Hindlimb muscle (tissue), 1 donor: ENCODE data around the gene NEURL1. TPM values are rescaled to one million over a fixed set of nuclear protein-coding genes. Genes with fewer than 3 reads are reported as not detected.

Experiments
- DNase-seq: peaks from one replicate; pipeline ENCODE4 v3.0.0-alpha.2; 2013
- polyA plus RNA-seq: library from polyadenylated mRNA; unstranded; fragments of 120-200 nt; gene quantifications from one replicate; pipeline ENCODE4 v1.2.1, GENCODE V29; 2013; ENCODE audit not compliant: insufficient read length

The NEURL1 gene
- polyA plus RNA-seq, 1 donor = 40.7 TPM

DNA sequence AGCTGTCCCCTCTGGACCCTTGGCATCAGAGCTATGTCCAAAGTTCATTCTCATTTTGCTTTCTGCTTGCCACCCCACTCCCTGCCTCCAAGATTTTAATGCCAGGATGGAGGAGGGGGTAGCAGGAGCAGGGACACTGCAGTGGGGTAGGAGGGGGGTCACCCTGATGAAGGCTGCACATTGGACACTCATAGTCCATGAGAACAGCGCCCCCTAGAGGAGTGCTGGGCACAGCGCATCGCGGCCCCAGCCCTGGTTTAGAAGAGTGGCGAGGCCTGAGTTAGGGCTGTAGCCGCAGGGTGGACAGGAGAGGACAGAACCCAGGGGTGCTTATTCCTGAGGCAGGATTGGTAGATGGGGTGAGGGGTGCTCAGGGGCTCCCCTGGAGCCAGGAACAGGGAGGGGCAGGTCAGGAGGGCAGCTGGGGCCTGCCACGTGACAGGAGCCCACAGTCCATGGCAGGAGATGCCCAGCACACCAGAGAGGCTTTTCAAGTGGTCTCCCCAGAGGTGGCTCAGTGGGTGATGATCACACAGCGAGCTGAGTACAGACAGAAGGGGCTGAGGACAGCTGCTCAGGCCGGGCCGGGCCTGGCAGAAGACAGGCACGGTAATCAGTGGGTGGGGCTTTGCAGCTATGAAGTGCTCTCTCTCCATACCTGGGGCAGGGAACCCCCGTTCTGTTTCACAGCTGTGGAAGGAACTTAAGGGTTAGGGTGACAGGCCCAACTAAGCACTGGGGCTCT, 71.4 kb downstream of the NEURL1 start:
- DNase-seq = no peak

DNA sequence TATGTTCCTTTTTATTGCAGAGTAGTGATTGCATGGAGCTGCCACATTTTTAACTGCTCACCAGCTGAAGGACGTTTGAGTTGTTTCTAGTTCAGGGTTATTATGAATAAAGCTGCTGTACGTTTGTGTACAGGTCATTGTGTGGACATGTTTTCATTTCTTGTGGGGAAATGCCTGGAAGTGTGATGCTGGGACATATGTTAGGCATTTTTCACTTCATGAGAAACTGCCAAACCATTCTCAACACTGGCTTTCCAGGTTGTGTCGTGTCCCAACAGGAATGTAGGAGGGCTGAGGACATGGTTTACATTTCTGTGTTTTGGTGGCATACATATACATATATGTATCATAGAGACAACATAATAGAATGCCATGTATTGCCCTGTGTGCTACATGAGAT, 73.0 kb downstream of the NEURL1 start:
- DNase-seq = no peak

DNA sequence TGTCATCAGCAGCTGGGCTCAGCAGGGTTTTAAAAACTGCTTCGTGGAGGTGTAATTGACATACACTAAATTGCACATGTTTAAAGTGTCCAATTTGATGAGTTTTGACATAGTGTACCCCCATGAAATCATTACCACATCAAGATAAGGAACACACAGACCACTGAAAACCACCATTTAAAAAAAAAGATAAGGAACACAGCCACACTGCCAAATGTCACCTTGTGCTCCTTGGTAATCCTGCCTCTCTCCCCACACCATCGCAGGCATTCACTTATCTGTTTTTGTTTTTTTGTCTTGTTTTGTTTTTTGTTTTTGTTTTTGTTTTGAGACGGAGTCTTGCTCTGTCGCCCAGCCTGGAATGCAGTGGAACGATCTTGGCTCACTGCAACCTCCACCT, 75.0 kb downstream of the NEURL1 start:
- DNase-seq = no peak

DNA sequence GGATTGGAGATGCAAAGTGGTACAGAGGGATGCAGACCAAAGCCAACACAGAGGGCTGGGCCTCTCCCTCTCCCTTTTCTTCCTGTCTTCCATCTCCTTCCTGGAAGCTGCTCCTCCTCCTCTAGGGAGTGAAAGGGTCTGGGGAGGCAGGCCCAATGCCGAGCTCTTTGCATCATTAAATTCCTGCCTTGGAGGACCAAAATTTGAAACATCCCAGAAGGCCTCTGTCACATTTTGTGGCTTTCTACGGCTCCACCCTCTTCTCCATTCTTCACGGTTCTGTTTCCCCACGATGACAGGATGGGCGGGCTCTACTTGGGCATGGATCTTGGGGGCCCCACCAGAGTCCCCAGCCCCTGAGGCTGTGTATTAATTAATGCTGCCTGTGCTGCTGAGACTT, 76.4 kb downstream of the NEURL1 start:
- no peak for DNase-seq

DNA sequence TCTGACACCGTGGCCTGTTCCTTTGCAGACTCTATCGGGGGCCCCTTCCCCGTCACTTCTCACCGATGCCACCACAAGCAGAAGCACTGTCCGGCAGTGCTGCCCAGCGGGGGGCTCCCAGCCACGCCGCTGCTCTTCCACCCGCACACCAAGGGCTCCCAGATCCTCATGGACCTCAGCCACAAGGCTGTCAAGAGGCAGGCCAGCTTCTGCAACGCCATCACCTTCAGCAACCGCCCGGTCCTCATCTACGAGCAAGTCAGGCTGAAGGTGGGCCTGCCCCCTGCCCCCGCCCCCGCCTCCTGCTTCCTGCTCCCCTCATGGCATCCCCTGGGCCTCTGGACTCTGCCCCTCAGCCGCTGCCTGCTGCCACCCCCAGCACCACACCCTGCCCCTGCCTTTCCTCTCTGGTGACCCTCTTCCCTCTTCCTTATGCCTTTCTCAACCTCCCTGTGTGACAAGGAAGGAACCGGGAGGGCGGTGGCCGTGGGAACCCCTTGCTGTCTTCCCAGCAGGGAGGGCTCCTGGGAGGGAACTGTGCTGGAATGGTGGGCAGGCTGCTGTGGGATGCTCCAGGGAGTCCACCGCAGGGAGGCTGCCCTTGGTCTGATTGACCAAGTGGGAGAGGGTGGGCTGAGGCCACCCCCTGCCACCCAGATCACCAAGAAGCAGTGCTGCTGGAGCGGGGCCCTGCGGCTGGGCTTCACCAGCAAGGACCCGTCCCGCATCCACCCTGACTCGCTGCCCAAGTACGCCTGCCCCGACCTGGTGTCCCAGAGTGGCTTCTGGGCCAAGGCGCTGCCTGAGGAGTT, 77.5 kb downstream of the NEURL1 start:
- DNase-seq = no peak

DNA sequence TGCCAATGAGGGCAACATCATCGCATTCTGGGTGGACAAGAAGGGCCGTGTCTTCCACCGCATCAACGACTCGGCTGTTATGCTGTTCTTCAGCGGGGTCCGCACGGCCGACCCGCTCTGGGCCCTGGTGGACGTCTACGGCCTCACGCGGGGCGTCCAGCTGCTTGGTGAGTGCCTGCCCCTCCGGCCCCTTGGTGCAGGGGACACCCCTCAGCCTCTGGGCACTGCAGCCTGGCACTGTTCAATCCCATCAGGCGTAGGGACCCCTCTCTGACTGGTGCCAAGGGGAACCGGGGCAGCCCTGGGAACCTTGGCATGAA, 78.1 kb downstream of the NEURL1 start:
- DNase-seq = no peak

DNA sequence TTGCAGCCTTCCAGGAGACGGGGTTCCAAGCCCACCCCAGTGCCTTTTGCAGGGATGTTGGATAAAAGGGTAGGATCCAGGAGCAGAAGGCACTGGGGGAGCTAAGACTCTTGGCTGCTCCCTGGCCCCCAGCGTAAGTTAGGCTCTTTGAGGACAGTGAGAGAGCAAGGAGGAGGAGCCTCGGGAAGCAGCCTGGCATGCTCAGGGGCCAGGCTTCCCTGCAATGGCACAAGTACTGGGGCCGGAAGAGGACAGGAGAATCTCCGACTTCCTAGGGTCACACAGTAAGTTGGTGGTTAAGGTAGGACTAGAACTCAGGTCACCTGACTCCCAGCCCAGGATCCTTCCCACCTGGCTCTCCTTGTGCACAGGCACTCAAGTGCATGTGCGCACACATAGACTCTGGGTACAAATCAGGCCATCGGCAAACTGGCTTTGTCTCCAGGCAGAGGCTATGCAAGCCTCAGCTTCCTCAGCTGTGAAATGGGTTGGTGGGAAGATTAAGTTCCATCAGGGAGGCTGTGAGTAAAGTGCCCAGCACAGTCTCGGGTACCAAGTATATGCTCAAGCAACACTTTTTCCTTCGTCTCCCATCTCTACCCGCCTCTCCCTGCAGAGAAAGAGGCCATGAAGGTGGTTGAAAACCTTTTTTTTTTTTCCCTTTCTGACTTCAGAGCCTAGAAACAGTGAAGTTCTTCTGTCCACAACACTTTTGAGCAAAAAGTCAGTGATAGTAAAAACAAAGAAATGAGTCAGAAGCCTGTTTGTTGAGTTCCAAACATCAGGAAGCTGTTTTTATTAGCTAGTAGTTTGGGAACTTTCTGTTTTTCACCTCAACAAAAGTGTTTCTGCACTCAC, 79.1 kb downstream of the NEURL1 start:
- no peak for DNase-seq

DNA sequence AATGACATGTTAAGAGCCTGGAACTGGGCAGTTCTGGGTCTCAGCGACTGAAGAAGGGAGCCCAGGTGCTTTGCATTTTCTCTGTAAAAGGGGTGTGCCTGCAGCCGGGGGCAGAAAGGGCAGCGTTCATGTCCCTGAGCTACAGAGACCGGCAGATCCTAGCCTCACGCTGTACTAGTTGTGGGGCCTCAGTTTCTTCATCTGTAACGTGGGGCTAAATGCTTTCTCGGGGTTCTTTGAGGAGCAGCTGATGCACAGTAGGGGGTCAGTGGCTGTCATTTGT, 79.6 kb downstream of the NEURL1 start:
- DNase-seq = no peak

DNA sequence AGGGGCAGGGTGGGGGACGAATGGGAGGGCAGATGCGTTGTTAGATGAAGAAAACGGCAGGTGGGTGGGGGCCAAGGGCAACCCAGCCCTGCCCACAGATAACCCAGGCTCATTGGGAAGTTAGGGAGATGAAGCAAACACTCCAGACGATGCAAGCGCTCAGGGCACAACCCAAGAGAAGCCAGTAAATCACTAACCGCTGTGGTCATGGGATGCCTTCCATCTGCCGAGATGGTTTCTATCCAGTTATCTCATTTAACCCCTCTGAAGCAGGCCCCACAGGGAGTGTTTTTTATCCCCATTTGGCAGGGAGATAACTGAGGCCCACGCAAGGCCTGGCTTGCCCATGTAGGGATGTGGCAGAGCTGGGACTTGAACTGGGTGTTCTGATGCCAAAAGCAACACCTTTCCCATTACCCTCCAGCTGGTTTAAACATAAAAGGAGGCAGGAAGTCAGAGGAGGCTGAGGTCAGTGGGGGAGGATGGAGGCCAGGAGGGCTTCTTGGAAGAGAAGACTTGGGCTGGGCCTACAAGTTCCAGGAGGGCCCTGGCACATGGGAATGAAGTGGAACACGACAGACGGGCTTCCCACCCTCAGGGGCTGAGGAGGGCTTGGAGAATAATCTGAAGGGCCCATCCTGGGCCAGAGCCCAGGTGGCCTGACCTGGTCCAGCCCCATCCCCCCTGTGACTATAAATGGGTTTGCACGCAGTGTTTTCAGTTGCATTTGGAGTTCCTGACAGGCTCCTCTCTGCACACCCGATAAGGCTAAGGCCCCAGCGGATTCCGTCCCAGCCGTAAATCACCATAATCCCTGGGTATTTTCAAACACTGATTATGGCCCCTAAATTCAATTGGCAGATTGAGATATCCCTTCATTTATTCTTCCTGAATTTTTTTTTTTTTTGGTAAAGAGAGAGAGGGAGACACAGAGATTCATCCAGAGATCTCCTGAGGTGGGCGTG, 80.9 kb downstream of the NEURL1 start:
- no peak for DNase-seq

DNA sequence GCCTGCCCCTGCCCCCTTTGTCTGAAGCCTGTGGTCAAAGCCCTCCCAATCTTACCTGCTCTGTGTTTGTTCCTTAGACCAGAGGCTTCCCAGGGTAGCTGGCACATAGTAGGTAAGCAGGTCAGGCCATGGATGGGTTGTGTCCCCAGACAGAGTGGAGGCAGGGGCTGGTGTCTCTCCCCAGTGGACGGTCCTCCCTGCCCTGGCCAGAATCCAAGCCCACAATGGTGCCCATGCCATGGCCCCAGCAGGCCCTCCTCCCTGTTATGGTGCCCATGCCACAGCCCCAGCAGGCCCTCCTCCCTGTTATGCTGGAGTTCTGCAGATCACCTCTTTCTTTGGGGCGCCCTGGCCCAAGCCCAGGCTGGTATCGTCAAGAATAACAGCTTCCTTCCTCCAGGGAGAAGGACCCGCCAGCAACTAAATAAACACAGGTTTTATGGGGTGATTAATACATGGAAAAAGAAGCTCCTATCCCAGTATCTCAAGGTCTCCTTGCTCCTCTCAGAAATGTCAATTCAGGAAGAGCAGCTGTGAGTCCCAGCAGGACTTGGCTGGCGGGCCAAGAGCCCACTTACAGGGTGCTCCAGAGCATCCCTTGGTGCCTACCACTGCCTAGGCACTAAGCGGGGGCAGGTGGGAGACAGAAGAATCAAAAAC, 82.0 kb downstream of the NEURL1 start:
- no peak for DNase-seq

DNA sequence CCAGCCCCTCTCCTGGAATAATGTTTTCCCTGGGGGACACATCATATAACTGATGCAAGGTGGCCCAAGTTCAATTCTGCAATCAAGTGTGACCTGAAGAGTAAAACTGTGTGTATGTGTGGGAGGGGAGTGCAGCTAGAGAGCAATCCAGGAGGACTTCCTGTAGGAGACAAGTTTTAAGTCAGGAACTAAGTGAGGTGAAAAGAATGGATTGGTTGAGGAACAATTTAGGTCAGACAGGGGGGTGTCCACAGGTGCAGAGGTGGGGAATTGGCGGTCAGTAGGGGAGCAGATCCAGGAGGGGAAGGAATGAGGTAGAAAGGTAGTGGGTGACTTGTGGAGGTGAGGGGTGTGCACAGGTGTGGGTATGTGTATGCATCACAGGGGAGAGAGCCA, 82.6 kb downstream of the NEURL1 start:
- DNase-seq = no peak

DNA sequence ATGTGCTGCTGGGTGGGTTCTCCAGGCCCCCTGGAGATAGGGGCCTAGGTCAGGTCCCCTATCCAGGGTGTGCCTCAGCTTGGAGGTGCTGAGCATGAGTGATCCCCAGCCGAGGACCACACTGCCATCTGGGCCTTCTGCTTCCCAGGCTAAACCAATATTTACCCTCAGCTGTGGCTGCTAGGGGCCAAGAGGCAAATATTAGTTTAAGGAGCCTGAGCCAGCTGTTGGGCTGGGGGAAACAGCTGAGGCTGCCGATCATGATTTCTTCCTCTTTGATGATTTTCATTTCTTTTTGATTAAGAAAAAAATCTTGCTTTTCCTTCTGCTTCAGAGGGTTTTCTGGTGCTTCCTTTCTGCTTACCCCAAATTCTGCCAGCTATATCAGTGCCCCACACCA, 83.4 kb downstream of the NEURL1 start:
- DNase-seq = no peak

DNA sequence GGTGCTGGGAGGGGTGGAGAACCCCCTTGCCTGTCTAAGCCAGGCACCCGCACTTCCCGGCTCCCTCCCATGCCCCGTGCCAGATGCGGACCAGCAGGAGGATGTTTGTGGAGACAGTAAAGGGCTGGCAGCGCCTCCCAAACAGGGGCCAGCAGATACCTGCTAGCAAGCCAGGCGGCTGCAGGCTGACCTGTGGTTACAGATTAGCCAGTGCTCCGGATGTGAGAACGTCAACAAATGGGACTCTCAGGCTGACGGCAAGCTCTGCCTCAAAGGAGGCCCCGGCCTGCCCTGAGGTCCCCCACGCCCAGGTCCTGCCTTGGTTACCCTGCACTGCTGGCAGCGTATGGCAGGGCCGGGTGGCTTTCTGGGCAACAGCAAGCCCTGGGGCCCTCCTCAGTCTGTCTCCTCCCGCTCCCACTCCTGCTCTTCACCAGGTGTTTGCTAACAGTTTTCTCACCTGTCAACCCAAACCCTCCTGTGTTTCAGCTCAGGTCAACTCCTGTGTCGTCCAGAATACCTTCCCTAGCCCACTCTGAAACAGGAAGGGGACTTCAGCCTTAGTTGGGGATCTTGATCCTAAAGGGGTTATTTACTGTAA, 85.4 kb downstream of the NEURL1 start:
- no peak for DNase-seq

DNA sequence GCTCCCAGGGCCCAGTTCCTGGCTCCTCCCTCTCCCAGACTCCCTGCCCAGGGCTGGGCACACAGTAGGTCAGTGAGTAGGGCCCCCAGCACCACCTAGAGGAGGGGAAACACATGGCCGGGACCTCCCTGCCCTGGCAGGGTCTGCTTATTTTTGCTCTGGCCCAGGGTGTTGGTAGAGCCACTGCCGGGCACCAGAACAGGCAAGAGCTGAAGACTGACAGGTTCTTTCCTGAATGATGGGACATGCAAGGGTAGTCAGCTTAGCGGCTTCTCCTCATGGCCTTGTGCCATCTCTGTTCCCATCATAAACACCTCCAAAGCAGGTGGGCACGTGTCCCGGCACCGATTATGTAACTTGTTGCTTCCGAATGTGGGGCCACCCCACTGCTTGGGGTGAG, 86.5 kb downstream of the NEURL1 start:
- no peak for DNase-seq

DNA sequence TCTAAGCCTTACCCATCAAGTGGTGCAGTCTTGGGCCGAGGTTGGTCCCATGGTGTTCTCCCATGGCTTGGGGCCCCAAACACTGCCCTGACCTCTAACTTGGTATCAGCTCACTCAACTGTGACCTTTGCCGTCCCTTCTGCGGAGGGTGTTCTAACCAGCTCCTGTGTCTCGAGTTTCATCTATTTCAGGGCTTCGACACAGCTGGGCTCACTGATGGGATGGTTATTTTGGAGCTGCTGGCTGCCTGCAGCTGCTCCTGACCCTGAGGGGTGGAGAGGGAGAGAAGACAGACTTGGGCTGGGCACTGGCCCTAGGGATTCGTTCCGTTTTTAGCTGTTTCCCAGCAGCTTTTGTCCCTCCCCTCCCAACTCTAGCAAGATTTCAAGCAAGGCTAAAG, 86.9 kb downstream of the NEURL1 start:
- DNase-seq = no peak

DNA sequence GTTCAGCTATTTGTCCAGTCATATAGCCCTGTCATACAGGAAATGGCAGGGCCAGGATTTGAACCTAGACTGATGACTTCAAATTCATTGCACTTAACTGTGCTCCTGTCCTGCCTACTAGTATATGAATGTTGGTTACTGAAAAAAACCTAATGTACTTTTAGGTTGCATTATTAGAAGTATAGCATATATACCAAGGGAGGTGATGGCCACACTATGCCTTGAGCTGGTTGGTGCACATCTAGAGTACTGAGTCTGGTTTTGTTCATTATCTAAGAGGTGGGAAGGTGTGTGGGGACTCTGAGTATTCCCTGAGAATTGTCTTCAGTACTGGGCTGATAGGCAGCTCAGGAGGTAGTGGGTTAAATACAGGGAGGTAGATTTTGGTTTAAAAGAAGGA, 88.0 kb downstream of the NEURL1 start:
- DNase-seq = no peak

DNA sequence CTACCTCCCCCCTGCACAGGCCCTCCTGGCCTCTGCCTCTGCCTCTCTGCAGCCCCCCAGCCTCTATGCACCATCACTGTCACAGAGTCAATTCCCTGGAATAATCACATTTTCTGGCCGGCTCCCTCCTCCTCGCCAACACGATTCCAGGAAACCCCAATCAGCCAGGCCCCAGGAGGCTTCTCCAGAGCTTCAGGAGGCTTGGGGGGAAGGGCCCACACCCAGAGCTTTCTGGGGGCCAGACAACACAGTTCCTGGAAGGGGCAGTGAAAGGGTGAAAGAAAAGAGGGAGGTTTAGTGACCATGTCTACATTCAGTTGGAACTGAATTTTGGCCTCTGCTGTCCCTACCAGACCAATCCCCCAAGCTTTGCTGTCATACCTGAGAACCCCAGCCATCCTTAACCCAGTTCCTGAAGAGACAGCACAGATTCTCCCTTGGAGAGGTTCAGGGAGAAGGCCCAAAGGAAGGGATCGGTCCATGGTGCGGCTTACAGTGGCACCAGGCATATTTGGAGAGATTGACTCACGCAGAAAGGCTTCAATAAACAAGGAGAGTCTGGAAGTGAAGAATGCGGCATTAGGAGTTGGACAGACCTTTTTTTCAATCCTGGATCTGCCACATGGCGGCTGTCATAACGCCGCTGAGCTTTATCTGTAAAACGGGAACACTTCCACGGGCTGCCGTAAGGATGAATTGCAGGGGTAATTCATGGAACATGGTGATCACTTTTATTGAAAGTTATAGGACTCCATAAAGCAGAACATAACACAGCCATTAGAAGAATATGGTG, 89.0 kb downstream of the NEURL1 start:
- DNase-seq = no peak

DNA sequence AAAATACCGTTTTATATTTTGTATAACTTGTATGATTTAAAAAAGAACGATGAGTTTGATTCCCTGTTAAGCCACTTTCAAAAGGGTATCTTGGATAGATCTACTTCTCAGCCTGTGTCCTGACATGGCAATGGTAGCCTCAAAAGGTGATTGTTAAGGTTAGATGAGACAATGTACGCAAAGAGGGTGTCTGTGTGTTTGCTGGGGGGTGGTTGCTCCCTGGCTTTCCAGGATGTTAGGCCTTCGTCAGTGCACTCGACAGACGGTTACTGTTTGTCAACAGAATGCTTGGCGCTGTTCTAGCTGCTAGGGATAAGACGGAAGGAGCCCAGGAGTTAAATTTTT, 90.3 kb downstream of the NEURL1 start:
- DNase-seq = no peak

DNA sequence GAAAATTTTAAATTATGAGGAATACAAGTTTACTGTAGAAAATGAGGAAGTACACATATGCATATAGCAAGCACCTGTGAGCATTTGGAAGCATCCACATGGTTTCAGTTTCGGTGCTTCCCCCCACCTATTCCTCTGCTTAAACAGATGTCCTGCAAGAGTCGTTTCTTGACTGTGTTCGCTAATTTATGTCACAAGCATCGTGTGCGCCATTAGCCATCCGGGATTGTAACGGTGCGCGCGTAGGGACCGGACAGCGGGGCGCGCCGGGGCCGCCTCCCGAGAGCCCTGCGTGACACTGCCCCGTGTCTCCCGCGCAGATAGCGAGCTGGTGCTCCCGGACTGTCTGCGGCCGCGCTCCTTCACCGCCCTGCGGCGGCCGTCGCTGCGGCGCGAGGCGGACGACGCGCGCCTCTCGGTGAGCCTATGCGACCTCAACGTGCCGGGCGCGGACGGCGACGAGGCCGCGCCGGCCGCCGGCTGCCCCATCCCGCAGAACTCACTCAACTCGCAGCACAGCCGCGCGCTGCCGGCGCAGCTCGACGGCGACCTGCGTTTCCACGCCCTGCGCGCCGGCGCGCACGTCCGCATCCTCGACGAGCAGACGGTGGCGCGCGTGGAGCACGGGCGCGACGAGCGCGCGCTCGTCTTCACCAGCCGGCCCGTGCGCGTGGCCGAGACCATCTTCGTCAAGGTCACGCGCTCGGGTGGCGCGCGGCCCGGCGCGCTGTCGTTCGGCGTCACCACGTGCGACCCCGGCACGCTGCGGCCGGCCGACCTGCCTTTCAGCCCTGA, 90.9 kb downstream of the NEURL1 start:
- DNase-seq = peak; percentile 89

DNA sequence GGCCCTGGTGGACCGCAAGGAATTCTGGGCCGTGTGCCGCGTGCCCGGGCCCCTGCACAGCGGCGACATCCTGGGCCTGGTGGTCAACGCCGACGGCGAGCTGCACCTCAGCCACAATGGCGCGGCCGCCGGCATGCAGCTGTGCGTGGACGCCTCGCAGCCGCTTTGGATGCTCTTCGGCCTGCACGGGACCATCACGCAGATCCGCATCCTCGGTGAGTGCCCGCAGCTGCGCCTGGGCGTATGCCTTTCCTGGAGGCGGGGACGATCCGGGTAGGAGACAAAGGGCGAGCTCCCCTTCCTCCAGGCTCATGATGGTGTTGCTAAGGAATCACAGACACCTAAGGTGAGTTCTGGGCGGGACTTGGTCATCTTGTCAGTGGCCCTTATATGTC, 91.5 kb downstream of the NEURL1 start:
- DNase-seq = no peak
